Bronchial epithelial cell (primary cell): ENCODE measurements around the gene PPARD. TPM values are rescaled to one million over a fixed set of nuclear protein-coding genes. Genes with fewer than 3 reads are reported as not detected.
A peak's percentile ranks its signal among the peaks of the same experiment; 100 is the strongest.

Experiments
- DNase-seq: peaks from one replicate; pipeline ENCODE4 v3.0.0-alpha.2; 2010; ENCODE audit warnings: low read depth
- FAIRE-seq: peaks from 2 replicates; lab custom pipeline; 2011; peaks lifted over from hg19 to GRCh38; lab: Jason Lieb, UNC
- H3K27me3 ChIP-seq: 2 replicates; pipeline ENCODE4 v1.5.1; 2011; ENCODE audit warnings: low read length; ENCODE audit not compliant: control insufficient read depth, insufficient read depth
- H3K36me3 ChIP-seq: 2 replicates; pipeline ENCODE4 v1.5.1; 2011; ENCODE audit warnings: low read length; ENCODE audit not compliant: control insufficient read depth, insufficient read depth
- H3K4me3 ChIP-seq: 2 replicates; pipeline ENCODE4 v1.5.1; 2011; ENCODE audit warnings: mild to moderate bottlenecking, low read depth, low read length, control low read depth
- CTCF ChIP-seq: IDR thresholded peaks from 2 replicates; pipeline ENCODE4 v1.5.1; 2011; ENCODE audit warnings: mild to moderate bottlenecking, moderate library complexity, low read length, control low read depth, inconsistent platforms; ENCODE audit not compliant: insufficient read depth, severe bottlenecking
- total RNA-seq: library from RNA; depleted of rRNA; stranded (reverse); fragments of >200 nt; gene quantifications from 2 replicates; pipeline ENCODE4 v1.2.1, GENCODE V29; 2014

PPARD gene
- total RNA-seq, 1 donor from 2014 or later, result 10.3 TPM

- H3K4me3 ChIP-seq, result peak overlapping the region; percentile 31
- no peak for TF ChIP-seq CTCF
- no peaks in the 10 kb centered on the region for H3K27me3 ChIP-seq
- DNase-seq (peak; percentile 68), FAIRE-seq (no peak)
- H3K36me3 ChIP-seq, result peaks cover 3% of the 10 kb centered on the region
Measured at GRCh38 chr6:35392773-35393672, 50.7 kb downstream of the PPARD start.

- Histone ChIP-seq H3K36me3 (peaks cover 3% of the 10 kb centered on the region), H3K27me3 (no peaks in the 10 kb centered on the region), H3K4me3 (no peak overlapping the region)
- DNase-seq (peak; percentile 96), FAIRE-seq (no peak)
- TF ChIP-seq CTCF, result no peak
Measured at GRCh38 chr6:35396991-35397390, 54.6 kb downstream of the PPARD start.

GRCh38 chr6:35397806-35398418, 55.6 kb downstream of the PPARD start:
- Histone ChIP-seq H3K27me3 (no peaks in the 10 kb centered on the region), H3K4me3 (no peak overlapping the region), H3K36me3 (peaks cover 3% of the 10 kb centered on the region)
- DNase-seq, result no peak
- TF ChIP-seq CTCF, result no peak
- FAIRE-seq, result no peak

GRCh38 chr6:35398526-35398925, 56.2 kb downstream of the PPARD start:
- FAIRE-seq (no peak), DNase-seq (no peak)
- Histone ChIP-seq H3K4me3 (no peak overlapping the region), H3K27me3 (no peaks in the 10 kb centered on the region), H3K36me3 (peaks cover 3% of the 10 kb centered on the region)
- no peak for TF ChIP-seq CTCF

- FAIRE-seq, result no peak
- Histone ChIP-seq H3K36me3 (peaks cover 5% of the 10 kb centered on the region), H3K27me3 (no peaks in the 10 kb centered on the region), H3K4me3 (no peak overlapping the region)
- no peak for TF ChIP-seq CTCF
- no peak for DNase-seq
Measured at GRCh38 chr6:35400111-35400510, 57.8 kb downstream of the PPARD start.
